ENCODE results near the gene DOCK1.

Gene DOCK1

DNA sequence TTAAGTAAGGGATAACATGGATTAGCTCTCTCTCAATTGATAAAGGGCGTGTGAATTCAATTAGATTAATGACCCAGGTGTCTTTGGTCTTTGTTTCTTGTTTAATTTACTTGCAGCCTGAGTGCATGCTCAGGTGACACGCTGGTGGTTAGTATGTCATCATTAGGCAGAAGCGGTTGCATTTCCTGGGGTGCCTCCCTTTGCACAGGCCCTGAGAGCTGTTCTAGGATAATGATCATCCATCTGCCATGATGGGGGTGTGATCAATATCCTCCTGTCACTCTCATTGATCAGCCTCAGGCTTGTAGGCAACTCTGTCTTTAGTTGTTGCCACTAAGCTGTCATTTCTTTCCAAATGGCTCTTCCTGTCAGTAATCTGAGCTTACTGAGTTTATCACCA, 544.3 kb downstream of the DOCK1 start:
- DNase-seq, result no peak

DNA sequence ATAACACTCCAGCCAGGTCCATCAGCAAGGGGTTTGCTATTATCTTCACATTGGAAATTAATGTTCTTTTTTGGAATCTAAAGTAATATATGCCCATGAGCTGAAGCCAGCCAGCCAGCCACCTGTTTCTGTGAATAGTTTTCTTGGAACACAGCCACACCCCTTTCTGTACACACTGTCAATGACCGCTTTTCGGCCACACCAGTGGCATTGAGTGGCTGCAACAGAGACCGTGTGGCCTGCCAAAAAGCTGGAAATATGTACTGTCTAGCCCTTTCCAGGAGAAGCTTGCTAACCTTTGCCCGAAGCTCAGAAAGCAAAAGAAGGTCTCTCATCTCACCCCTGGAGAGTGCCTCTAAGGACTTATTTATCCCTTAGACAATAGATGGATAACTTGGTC, 545.4 kb downstream of the DOCK1 start:
- DNase-seq, result no peak

DNA sequence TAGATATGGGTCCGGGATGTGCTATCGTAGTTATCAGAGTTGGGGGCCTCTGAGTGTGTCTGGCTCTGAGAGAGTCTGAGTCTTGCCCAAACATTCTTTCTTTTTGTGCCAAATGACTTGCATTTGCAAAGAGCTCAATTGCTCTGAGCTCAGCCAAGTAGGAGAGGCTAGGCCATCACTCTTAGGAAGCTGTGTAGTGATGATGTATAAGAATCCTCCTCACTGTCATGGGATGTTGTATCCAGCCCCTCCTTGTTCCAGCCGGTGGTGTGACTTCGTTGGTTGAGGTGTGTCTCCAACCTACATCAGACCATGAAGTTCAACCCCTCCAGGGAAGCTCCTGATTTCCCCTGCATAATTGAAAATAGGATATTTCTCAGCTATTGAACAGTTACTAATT, 546.4 kb downstream of the DOCK1 start:
- no peak for DNase-seq

DNA sequence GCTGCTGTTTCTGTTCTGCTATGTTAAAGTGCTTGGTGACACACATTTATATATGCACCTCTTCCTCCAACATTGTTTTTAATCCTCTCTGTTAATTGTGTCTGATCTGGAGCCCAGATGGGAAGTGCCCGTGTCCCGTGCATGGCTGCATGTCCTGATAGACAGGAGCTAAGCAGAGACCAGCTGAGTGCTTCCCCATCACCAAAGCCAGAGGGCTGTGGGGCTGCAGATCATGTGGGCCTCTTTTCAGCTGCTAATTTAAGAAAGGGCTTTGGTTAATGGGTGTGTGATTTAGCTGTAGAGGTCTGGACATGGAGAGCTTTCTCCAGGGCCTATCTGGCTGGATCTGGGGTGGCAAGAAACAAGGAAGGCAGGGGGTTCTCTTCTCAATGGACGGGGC, 547.3 kb downstream of the DOCK1 start:
- no peak for DNase-seq

DNA sequence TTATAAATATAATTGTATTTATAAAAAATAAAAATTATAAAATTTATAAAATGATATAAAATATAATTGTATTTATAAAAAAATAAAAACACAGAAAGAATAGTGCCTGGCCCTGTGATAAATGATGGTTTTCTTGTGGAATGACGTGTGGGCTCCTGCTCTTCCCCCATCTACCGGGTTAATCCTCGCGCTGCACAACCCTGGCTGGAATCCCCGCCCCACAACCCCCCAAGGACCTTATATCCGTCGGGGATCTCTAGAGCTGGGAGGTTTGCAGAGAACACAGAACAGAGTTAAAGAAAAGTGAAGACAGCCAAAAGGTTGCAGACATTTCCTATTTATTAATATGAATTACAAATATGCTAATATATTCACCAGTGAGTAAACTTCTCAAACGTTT, 548.5 kb downstream of the DOCK1 start:
- DNase-seq, result no peak

GRCh38 chr10:127456122-127456521, 550.9 kb downstream of the DOCK1 start:
- no peak for DNase-seq

DNA sequence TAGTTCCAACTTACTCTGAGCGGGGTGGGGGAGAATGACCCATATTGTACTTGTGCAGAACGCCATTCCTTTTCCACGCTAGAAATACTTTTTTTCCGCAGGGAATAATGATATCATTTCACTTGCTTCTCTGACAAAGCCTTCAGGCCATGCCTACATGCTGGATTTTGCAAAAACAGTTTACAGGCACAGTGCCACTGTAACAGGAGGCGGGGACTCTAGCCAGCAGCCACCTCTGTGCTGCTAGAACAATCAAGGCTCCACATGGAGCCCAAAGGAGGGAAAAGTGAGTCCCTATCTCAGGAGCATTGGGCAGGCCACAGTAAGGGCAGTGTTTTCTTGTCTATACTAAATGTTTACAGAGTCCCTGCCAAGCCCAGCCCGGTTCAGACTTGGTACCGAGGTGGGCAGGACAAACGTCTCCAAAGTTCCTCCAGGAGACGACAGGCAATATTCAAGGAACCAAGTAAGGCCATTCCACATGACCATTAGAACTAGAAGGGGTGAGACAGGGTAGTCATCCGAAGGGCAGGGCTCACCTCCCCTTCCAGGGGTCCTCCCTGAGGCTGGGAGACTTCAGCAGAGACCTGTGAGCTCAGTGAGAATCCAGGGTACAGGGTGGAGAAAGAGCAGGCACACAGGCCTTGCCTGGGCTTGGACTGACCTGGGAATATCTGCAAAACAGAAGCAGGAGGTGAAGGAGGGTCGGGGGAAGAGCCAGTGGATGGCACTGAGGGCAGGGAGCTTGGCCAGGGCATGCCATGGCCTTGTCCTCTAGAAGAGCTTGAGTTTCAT, 553.0 kb downstream of the DOCK1 start:
- no peak for DNase-seq

- DNase-seq, result no peak
Observed at GRCh38 chr10:127458829-127459228, 553.6 kb downstream of the DOCK1 start.

DNA sequence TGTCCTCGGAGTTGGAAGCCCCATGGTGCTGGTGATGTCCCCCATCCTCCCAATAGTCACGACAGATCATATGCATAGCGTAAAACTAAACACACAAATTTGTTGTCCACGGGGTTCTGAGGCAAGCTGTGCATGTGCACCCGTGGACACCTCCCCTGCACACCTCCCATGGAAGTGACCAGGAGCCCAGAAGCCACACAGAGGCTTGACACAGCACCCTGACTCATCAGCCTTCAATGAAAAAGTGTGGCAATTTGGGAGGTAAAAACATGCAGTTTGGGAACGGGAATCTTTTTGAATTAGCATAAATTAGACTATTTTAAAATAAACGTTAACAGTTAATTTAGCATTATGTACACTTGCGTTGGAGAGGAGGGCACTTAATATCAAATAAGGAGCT, 554.7 kb downstream of the DOCK1 start:
- DNase-seq, result no peak

DNA sequence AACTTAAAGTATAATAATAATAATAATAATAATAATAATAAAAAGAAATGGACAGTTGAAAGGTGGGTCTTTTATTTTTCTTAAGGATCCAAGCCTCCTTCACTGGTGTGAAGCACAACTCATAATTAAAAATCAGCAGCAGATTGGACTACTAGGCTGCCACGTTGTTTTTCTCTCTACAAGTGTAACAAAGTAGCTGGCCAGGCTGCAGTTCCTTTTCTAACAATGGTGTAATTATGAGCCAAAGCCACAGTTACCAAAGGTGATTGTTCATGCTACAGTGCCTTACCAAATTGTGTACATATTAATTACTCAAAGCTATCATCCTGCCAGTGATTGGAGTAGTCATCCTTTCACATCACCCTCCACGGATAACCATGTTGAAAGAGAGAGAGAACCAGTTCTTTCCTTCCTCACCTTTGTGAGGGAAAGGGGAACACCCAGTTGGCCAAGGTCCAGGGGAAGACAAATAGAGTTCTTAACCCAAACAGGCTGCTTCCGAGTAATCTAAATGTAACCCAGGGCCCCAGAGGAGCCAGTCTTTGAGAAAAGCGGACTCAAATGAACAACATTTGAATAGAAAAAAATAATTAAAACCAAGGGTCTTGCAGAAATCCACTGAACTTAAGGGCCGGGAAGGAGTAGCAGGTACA, 557.5 kb downstream of the DOCK1 start:
- DNase-seq, result no peak

DNA sequence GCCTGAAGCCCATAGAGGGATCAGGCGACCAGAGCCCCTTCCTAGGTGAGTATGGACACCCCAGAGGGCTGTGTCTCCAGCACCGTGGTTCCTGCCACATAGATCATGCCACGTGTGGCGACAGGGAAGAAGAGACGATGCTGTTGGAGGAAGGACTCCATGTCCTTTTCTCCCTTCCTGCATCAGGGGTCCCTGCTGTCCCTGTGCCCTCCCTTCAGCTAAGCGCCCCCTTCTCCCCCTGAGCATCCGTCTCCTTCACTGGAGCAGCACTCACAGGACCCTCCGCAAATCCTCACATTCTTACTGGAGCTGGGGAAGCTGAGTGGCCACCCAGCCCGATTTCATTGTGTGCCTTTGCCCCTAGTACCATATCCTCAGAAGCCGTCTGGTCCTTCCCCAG, 558.3 kb downstream of the DOCK1 start:
- no peak for DNase-seq

GRCh38 chr10:127464561-127464960, 559.3 kb downstream of the DOCK1 start:
- DNase-seq, result no peak

- no peak for DNase-seq
Observed at GRCh38 chr10:127467811-127468210, 562.6 kb downstream of the DOCK1 start.

DNA sequence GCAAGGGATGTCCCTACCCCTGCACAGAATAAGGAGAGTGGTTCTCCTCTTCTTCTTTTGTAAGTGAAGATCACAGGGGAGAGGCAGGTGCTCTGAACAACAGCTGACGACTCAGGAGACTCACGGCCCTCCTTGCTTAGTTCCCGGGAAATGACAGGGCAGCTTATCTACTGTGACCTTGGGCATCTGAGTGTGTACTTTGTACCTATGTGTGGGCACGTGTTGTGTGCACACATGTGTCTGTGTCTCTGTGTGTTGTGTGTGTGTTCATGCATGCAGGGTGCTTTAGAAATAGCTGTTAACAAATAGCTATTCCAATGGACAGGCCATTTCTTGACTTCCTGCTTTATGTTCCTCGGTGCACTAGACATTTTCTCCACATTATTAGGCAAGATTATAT, 563.4 kb downstream of the DOCK1 start:
- no peak for DNase-seq

DNA sequence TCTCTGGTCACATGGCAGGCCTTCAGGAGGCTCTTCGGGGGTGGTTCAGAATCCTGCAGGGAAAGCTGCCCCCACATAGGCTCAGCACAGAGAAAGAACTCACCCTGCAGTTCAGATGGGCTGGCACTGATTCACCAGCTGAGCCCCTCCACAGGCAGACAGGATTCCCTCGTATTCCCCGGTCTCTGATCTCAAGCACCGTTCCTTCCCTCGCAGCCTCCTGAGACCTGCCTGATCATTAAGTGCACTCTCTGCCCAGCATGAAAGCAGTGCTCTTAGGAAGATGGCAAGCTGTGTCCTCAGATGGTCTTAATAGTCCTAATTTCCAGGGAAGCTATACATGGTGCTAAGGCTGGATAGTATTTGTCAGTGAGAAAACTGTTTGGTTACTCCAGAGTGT, 565.7 kb downstream of the DOCK1 start:
- DNase-seq, result no peak

- no peak for DNase-seq
Observed at GRCh38 chr10:127472976-127473375, 567.7 kb downstream of the DOCK1 start.

GRCh38 chr10:127474501-127474900, 569.3 kb downstream of the DOCK1 start:
- no peak for DNase-seq

DNA sequence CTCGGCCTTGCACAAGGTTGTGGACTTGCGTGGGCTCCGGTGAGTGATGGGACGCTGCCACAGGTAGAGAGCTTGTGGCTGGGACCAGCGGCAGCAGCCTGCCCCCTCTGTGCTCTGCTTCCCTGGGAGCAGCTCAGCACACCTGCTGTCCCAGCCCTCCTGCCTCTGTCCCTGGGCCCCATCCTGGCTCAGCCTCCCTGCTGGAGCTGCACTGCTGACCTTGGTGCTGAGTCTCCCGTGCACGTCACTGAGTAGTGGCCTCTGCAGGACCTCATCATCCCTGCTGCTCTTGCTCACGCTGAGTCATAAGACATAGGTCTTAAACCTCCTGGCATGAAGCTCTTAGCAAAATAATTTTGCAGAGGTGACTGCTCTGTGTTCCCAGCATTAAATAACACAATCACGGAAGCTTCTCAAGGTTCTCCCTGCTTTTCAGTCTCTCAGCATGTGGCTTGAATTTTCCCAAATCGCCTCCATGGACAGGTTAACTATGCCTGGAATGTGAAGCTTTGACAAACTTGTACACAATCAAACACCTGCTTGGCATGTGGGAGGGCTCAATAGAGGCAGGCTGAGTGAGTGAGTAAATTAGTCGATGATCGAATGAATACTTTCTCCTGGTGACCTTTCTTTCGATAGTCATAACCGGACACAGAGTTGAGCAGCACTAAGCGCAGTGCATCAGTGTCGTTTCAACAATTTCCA, 580.1 kb downstream of the DOCK1 start:
- DNase-seq, result no peak

DNA sequence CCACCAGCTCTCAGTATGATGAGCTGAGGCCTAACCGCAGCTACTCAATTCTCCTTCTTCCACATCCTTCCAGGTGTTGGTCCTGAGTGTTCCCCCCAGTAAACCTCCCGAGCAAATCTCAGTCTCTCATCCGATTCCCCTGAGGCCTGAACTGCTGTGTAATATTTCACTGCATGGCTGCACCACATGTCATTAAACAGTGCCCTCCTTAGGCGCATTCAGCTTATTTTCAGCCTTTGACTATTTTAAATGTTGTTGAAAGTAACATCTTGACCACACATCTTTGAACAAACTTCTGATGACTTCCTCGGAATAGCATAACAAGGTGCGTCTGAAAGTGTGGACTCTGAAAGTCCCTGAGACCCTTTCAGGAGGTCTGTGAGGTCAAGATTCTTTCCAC, 581.1 kb downstream of the DOCK1 start:
- no peak for DNase-seq

DNA sequence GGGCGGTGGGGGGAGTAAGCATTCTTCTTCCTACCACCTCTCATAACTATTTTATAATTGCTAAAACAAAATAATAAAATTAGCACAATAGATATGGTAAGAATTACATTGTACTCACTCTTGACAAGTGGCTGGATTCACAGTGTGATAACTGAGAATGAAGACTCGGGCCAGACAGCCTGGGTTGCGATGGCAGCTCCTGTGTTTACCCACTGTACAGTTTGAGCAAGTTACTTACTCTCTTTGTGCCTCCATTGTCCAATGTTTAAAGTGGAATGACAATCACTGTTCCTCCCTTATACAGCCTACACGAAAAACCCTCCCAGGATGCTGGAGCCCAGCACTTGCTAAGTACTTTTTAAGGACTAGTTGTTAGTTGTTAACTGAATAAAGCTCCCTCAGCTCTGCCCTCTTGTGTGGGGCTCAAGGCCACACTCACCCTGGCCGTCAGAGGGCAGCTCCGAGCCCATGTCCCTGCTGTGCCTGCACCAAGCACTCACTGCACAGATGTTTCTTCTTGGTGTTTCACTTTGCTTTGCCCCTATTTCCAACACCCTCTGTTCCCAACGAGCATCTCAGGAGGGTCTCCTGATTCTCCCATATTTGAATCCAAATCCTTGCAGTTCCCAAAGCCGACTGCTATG, 587.5 kb downstream of the DOCK1 start:
- no peak for DNase-seq

DNA sequence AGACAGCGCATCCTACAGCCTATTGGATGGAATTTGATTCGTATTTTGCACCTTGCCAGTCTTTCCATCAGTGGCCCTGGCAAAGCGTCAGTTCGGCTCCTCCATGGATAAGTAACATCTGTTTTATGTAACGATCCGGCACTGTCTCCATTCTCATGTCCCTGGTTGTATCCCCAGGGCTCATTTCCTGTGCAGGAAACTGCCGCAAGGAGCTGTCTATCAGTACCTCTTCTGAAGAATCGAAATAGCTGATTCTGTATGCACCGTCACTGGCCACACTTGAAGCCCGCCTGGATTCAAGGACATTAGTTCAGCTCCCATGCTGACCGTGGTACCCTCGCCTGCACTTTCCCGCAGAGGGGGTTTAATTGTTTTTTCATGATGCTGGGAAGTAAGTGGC, 590.8 kb downstream of the DOCK1 start:
- no peak for DNase-seq

DNA sequence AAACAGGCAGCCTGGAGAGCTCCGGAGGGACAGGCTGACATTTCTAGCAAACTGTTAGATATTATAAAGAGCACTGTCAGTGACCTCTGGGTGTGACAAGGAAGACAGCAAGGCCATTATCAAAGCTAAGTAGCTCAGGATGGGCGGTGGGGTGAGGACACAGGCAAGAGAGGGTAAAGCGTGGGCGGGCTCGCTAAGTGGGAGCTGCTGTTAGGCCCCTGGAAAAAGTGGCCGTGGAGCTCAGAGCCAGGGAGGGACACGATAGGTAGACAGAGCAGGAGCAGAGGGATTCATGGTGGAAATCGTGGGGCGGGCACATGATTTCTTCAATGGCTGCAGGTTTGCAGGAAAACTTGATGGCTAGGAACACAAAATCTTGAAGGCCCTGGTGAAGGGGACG, 592.5 kb downstream of the DOCK1 start:
- DNase-seq, result no peak

DNA sequence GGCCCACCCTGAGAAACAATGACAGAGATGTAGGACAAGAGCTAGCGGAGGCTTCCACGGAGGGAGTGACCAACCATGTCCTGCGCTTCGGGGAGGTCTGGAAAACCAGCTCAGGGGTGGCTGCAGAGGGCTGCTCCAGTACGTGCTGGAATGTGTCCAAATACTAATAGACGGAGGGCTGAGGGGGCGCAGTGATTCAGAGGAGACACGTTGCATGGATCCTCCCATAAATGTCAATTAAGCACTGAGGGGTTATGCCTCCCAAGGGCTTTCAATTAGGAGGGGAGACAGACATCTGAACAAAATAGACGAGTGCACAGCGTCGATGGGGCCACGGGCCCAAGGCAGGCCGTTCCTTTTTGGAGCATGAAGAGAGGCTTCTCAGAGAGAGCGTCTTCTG, 592.9 kb downstream of the DOCK1 start:
- DNase-seq, result no peak

DNA sequence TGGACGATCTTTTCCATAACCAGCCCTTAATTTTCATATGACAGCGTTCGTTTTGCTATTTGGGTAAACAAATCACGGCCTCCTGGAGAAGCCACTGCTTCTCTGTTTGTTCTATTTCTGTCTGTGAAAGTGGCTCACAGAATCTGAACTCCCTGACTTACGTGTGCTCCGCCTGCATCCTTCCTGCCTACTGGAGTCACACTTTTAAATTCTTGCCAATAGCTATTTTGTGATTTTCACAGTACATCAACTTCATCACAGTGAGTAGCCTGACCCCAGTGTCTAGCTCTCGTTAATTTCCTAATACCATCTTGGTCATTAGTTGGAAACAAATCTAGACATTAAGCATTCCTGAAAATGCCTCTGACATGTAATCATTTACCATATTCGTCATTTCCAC, 594.9 kb downstream of the DOCK1 start:
- DNase-seq, result no peak

Measured in stimulated activated CD4-positive, alpha-beta T cell treated with anti-CD3 and anti-CD28 coated beads, Interleukin-15, amount 100 ng/mL, for 24 hours (primary cell).